Measurements from ENCODE around the gene LGALS9. TPM values are rescaled to one million over a fixed set of nuclear protein-coding genes. Genes with fewer than 3 reads are reported as not detected.
"Not testable (repeated sequence)": the region's sequence is repeated elsewhere in the genome, so short reads cannot be mapped to it uniquely, and the experiment has no call there.

The LGALS9 gene
- total RNA-seq, 4 donors from 2014 or later, result 20.2 to 76.1 (median 23.9) TPM

GRCh38 chr17:27669136-27669535, 38.1 kb downstream of the LGALS9 start:
- Histone ChIP-seq H3K9me3 (no peaks in the 10 kb centered on the region), H3K4me1 (no peaks in the 10 kb centered on the region), H3K36me3 (no peaks in the 10 kb centered on the region), H3K27ac (no peak overlapping the region), H3K4me3 (no peak overlapping the region), H3K27me3 (no peaks in the 10 kb centered on the region)
- no peak for DNase-seq
- intact Hi-C loops (cut with DNase I), result no loop called here
- TF ChIP-seq POLR2A (IDR thresholded peaks at IDR 0.05) (no peak), CTCF (IDR thresholded peaks at IDR 0.05) (no peak)
- whole genome bisulfite sequencing, 2 donors, result 86% methylated on average over 5 to 7 of the region's 7 CpGs

- H3K4me1 ChIP-seq, result no peaks in the 10 kb centered on the region
- no peak for DNase-seq
- H3K4me3 ChIP-seq, result no peak overlapping the region
- WGBS, 2 donors, result 82 to 83% methylated on average over 2 to 3 of the region's 5 CpGs
- no peaks in the 10 kb centered on the region for H3K27me3 ChIP-seq
- TF ChIP-seq CTCF (IDR thresholded peaks at IDR 0.05) (no peak), POLR2A (IDR thresholded peaks at IDR 0.05) (no peak)
- no peaks in the 10 kb centered on the region for H3K9me3 ChIP-seq
- H3K27ac ChIP-seq, result no peak overlapping the region
- no peaks in the 10 kb centered on the region for H3K36me3 ChIP-seq
- intact Hi-C loops (cut with DNase I), result no loop called here
These were observed 38.9 kb downstream of the LGALS9 start for GRCh38 chr17:27669850-27670249.

DNA sequence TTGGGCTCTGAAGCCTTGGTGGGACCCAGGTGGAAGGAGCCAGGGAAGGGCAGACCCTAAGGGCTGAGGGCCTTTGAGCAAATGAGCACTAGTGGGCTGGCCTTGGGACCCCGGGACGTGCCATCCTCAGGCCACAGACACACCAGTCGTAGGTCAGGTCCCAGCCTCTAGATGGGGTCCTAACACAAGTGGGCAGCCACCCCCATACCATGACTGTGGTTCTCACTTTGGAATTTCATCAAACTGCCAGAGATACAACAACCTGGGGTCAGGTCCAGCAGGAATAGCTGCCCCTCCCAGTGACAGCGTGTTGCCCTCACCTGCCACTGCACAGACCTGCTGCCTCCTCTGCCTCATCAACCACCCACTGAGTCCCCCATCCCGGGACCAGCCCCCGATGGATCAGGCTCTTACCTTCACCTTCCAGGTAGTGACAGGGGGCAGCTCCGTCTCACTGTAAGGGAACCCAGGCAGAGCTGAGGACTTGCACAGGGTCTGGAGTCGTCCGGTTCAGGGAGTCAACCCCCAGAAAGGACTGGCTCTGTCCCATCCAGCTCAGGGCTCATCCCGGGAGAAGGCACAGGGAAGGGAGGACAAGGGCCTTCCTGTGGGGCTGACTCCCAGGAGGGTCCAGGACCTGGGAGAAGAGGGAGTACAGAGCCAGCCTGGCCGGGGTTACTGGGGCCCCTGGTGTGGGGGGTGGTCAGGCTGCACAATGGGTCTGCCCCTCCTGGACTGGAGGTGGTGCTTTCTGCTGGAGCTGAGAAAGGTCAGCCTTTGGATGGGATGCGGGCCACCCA, 40.0 kb downstream of the LGALS9 start:
- no peak for TF ChIP-seq POLR2A (IDR thresholded peaks at IDR 0.05)
- Histone ChIP-seq H3K36me3 (no peaks in the 10 kb centered on the region), H3K27me3 (no peaks in the 10 kb centered on the region), H3K4me1 (no peaks in the 10 kb centered on the region), H3K9me3 (no peaks in the 10 kb centered on the region), H3K4me3 (no peak overlapping the region), H3K27ac (no peak overlapping the region)
- no peak for DNase-seq
- intact Hi-C loops (cut with DNase I), result no loop called here
- 81% methylated on average over 4 of the region's 12 CpGs; no CpG with 5 or more reads in 1 of the 2 donors for WGBS, 2 donors

- Histone ChIP-seq H3K36me3 (no peaks in the 10 kb centered on the region), H3K27ac (no peak overlapping the region), H3K27me3 (peaks cover 0 to 1% (median 0%) of the 10 kb centered on the region in 4 donors), H3K4me1 (no peaks in the 10 kb centered on the region), H3K9me3 (no peaks in the 10 kb centered on the region), H3K4me3 (no peak overlapping the region)
- intact Hi-C loops (cut with DNase I), result no loop called here
- DNase-seq, result no peak
- TF ChIP-seq CTCF (IDR thresholded peaks at IDR 0.05), result no peak
- TF ChIP-seq POLR2A (IDR thresholded peaks at IDR 0.05), result no peak
- WGBS, 2 donors, result 85 to 100% methylated on average over 1 to 2 of the region's 2 CpGs
These were observed 40.6 kb downstream of the LGALS9 start for GRCh38 chr17:27671591-27671910.

DNA sequence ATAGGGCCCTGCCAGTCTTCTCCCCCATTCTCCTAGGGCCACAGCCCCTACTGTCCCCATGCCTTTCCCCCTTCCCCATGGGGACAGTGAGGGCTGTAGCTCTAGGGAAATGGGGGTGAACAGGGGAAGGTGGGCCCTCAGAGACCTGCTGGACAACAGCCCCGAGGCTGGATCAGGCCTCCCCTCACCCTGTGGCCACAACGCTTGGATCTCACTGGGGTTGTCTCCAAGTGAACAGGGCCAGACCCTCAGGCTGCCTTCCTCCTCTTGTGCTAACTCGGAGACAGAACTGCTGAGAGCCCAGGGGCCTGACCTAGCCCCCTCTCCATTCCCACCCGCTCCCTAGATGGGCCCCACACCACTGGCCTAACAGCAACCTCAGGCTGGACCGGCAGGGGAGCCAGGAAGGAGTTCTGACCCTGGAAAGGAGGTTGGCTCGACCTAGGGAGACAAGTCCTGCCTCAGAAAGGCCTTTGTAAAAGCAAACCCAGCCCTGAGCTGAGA, 41.0 kb downstream of the LGALS9 start:
- DNase-seq; H3K27ac ChIP-seq; H3K4me3 ChIP-seq; H3K27me3 ChIP-seq; H3K9me3 ChIP-seq; H3K36me3 ChIP-seq; H3K4me1 ChIP-seq; intact Hi-C loops (cut with DNase I): not testable (repeated sequence)
- 17 to 60% methylated on average over 1 to 2 of the region's 6 CpGs for WGBS, 2 donors

DNA sequence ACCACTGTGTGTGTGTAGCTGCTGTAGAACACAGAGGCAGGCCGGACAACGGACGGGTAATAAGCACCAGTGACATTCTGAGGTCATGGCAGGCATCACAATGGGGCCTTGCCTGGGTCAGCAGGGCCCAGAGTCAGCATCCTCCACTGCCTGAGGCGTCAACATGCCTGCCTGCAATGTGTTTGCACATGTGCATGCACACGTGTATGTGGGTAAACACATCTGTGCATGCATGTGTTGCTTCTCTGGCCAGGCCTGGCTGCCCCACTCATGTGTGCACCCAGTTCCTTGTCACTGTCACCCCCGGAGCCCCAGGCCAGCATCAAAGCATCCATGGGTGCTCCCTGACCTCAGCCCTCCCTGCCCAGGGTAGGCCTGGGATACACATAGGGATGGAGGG, 43.3 kb downstream of the LGALS9 start:
- Histone ChIP-seq H3K27ac (no peak overlapping the region), H3K4me3 (no peak overlapping the region), H3K4me1 (no peaks in the 10 kb centered on the region), H3K36me3 (no peaks in the 10 kb centered on the region), H3K27me3 (peaks cover 0 to 8% (median 0%) of the 10 kb centered on the region in 4 donors), H3K9me3 (no peaks in the 10 kb centered on the region)
- TF ChIP-seq POLR2A (IDR thresholded peaks at IDR 0.05), result no peak
- TF ChIP-seq CTCF (IDR thresholded peaks at IDR 0.05), result no peak
- intact Hi-C loops (cut with DNase I), result no loop called here
- 64 to 75% methylated on average over 4 to 5 of the region's 6 CpGs for WGBS, 2 donors
- DNase-seq, result no peak

Data from esophagus squamous epithelium (tissue), 5 donors.